Measurements from ENCODE around the gene ARHGEF28. TPM values are rescaled to one million over a fixed set of nuclear protein-coding genes. Genes with fewer than 3 reads are reported as not detected.
A peak's percentile ranks its signal among the peaks of the same experiment; 100 is the strongest.

Gene ARHGEF28
- total RNA-seq, 1 experiment from 2014 or later: 5.8 TPM

GRCh38 chr5:73844165-73844564 is 218.2 kb downstream of the ARHGEF28 start:
- Histone ChIP-seq H3K4me1 (no peaks in the 10 kb centered on the region), H3K4me3 (no peak overlapping the region), H3K9me3 (replicated peaks) (no peaks in the 10 kb centered on the region), H3K27me3 (no peaks in the 10 kb centered on the region), H3K27ac (no peak overlapping the region), H3K36me3 (0 out of 2 replicates have a peak, but pooled peaks cover 2% of the 10 kb centered on the region)
- no peak for DNase-seq

GRCh38 chr5:73851471-73852181 is 225.6 kb downstream of the ARHGEF28 start:
- Histone ChIP-seq H3K4me3 (no peak overlapping the region), H3K27ac (no peak overlapping the region), H3K27me3 (no peaks in the 10 kb centered on the region), H3K36me3 (0 out of 2 replicates have a peak, but pooled peaks cover 3% of the 10 kb centered on the region), H3K4me1 (peaks cover 5% of the 10 kb centered on the region), H3K9me3 (replicated peaks) (no peaks in the 10 kb centered on the region)
- DNase-seq: no peak

GRCh38 chr5:73853091-73853490 is 227.1 kb downstream of the ARHGEF28 start:
- Histone ChIP-seq H3K27ac (no peak overlapping the region), H3K36me3 (0 out of 2 replicates have a peak, but pooled peaks cover 3% of the 10 kb centered on the region), H3K27me3 (no peaks in the 10 kb centered on the region), H3K4me1 (peaks cover 5% of the 10 kb centered on the region), H3K9me3 (replicated peaks) (no peaks in the 10 kb centered on the region), H3K4me3 (no peak overlapping the region)
- peak; percentile 37 to 51 for DNase-seq

GRCh38 chr5:73856997-73857396 is 231.0 kb downstream of the ARHGEF28 start:
- no peaks in the 10 kb centered on the region for H3K27me3 ChIP-seq
- DNase-seq: no peak
- peaks cover 5% of the 10 kb centered on the region for H3K4me1 ChIP-seq
- no peak overlapping the region for H3K4me3 ChIP-seq
- no peaks in the 10 kb centered on the region for H3K9me3 ChIP-seq (replicated peaks)
- H3K27ac ChIP-seq: no peak overlapping the region
- H3K36me3 ChIP-seq: 0 out of 2 replicates have a peak, but pooled peaks cover 3% of the 10 kb centered on the region

- H3K36me3 ChIP-seq: 0 out of 2 replicates have a peak, but pooled peaks cover 2% of the 10 kb centered on the region
- H3K4me3 ChIP-seq: no peak overlapping the region
- DNase-seq: no peak
- H3K27ac ChIP-seq: no peak overlapping the region
- no peaks in the 10 kb centered on the region for H3K9me3 ChIP-seq (replicated peaks)
- H3K4me1 ChIP-seq: peaks cover 5% of the 10 kb centered on the region
- H3K27me3 ChIP-seq: no peaks in the 10 kb centered on the region
Measured at GRCh38 chr5:73857446-73857845, 231.4 kb downstream of the ARHGEF28 start.

GRCh38 chr5:73858054-73858453 is 232.1 kb downstream of the ARHGEF28 start:
- H3K9me3 ChIP-seq (replicated peaks): no peaks in the 10 kb centered on the region
- H3K36me3 ChIP-seq: no peaks in the 10 kb centered on the region
- no peak overlapping the region for H3K4me3 ChIP-seq
- H3K27me3 ChIP-seq: no peaks in the 10 kb centered on the region
- no peak for DNase-seq
- peaks cover under 1% of the 10 kb centered on the region for H3K4me1 ChIP-seq
- no peak overlapping the region for H3K27ac ChIP-seq

GRCh38 chr5:73858776-73859175 is 232.8 kb downstream of the ARHGEF28 start:
- no peaks in the 10 kb centered on the region for H3K4me1 ChIP-seq
- no peaks in the 10 kb centered on the region for H3K27me3 ChIP-seq
- no peak overlapping the region for H3K4me3 ChIP-seq
- H3K36me3 ChIP-seq: no peaks in the 10 kb centered on the region
- H3K9me3 ChIP-seq (replicated peaks): no peaks in the 10 kb centered on the region
- DNase-seq: no peak
- no peak overlapping the region for H3K27ac ChIP-seq

GRCh38 chr5:73859696-73860095 is 233.7 kb downstream of the ARHGEF28 start:
- Histone ChIP-seq H3K27me3 (no peaks in the 10 kb centered on the region), H3K4me1 (no peaks in the 10 kb centered on the region), H3K4me3 (no peak overlapping the region), H3K36me3 (no peaks in the 10 kb centered on the region), H3K9me3 (replicated peaks) (no peaks in the 10 kb centered on the region), H3K27ac (no peak overlapping the region)
- DNase-seq: no peak

GRCh38 chr5:73861313-73861988 is 235.5 kb downstream of the ARHGEF28 start:
- no peaks in the 10 kb centered on the region for H3K9me3 ChIP-seq (replicated peaks)
- DNase-seq: no peak
- H3K27ac ChIP-seq: no peak overlapping the region

GRCh38 chr5:73862796-73863195 is 236.8 kb downstream of the ARHGEF28 start:
- Histone ChIP-seq H3K4me3 (no peak overlapping the region), H3K27ac (no peak overlapping the region), H3K9me3 (replicated peaks) (no peaks in the 10 kb centered on the region), H3K27me3 (no peaks in the 10 kb centered on the region), H3K4me1 (peaks cover 19% of the 10 kb centered on the region), H3K36me3 (no peaks in the 10 kb centered on the region)
- no peak for DNase-seq

More at GRCh38 chr5:73861313-73861988, 235.5 kb downstream of the ARHGEF28 start:
- Histone ChIP-seq H3K36me3 (no peaks in the 10 kb centered on the region), H3K27me3 (no peaks in the 10 kb centered on the region), H3K4me3 (no peak overlapping the region), H3K4me1 (peaks cover 5% of the 10 kb centered on the region)

- no peaks in the 10 kb centered on the region for H3K27me3 ChIP-seq
- H3K4me1 ChIP-seq: peaks cover 25% of the 10 kb centered on the region
- DNase-seq: no peak
- H3K9me3 ChIP-seq (replicated peaks): no peaks in the 10 kb centered on the region
- no peaks in the 10 kb centered on the region for H3K36me3 ChIP-seq
- no peak overlapping the region for H3K4me3 ChIP-seq
- no peak overlapping the region for H3K27ac ChIP-seq
Measured at GRCh38 chr5:73863876-73864275, 237.9 kb downstream of the ARHGEF28 start.

- no peaks in the 10 kb centered on the region for H3K36me3 ChIP-seq
- H3K4me3 ChIP-seq: no peak overlapping the region
- H3K27me3 ChIP-seq: no peaks in the 10 kb centered on the region
- peaks cover 25% of the 10 kb centered on the region for H3K4me1 ChIP-seq
- H3K27ac ChIP-seq: no peak overlapping the region
- DNase-seq: no peak
- H3K9me3 ChIP-seq (replicated peaks): no peaks in the 10 kb centered on the region
Measured at GRCh38 chr5:73865315-73865714, 239.3 kb downstream of the ARHGEF28 start.

GRCh38 chr5:73867345-73868335 is 241.6 kb downstream of the ARHGEF28 start:
- H3K4me3 ChIP-seq: peak overlapping the region; percentile 30
- peak overlapping the region; percentile 62 for H3K27ac ChIP-seq
- no peaks in the 10 kb centered on the region for H3K9me3 ChIP-seq (replicated peaks)
- no peaks in the 10 kb centered on the region for H3K36me3 ChIP-seq
- H3K4me1 ChIP-seq: peaks cover 25% of the 10 kb centered on the region
- DNase-seq: peak; percentile 85 to 95
- no peaks in the 10 kb centered on the region for H3K27me3 ChIP-seq

- Histone ChIP-seq H3K36me3 (no peaks in the 10 kb centered on the region), H3K27me3 (no peaks in the 10 kb centered on the region), H3K9me3 (replicated peaks) (no peaks in the 10 kb centered on the region), H3K4me3 (no peak overlapping the region), H3K4me1 (no peaks in the 10 kb centered on the region), H3K27ac (no peak overlapping the region)
- DNase-seq: no peak
Measured at GRCh38 chr5:73883646-73884045, 257.6 kb downstream of the ARHGEF28 start.
